GM19193 (cell line): ENCODE data around the gene FKBP7.
A peak's percentile ranks its signal among the peaks of the same experiment; 100 is the strongest.

Source experiments
- POLR2A ChIP-seq: IDR thresholded peaks from 4 replicates; pipeline ENCODE4 v1.6.1; 2011; ENCODE audit not compliant: insufficient read depth, insufficient read length; ENCODE audit errors: extremely low read depth

FKBP7 gene

DNA sequence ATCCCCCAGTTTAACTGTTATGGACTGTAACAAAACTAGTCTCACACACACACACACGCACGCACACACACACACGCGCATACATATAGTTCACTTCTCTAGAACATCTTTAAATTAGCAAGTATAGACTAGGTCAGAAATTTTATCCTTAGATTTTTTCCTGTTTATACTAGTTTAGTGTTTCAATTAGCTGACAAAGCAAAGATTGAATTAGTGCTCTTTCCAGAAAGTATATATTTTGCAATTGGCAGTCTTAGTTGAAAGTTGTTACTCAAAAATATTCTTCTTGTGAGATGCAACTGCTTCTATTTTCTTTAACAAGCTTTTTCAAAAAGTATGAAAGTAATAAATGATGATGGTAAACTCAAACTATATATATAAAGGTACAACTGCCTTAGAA lies 24.4 kb upstream of the FKBP7 start:
- TF ChIP-seq POLR2A, result no peak

DNA sequence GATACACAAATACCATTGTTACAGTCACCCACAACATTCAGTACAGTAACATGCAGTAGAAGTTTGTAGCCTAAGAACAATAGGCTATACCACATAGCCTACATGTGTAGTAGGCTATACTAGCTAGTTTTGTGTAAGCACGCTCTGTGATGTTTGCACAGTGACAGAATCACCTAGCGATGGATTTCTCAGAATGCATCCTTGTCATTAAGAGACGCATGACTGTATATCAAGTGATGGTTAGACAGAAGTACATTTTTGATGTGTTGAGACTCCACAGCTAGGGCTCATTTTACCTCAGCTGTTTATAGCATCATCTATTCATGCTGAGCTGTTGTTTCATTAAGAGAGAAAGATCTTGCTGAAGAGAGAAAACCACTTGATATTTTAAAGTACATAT lies 21.2 kb upstream of the FKBP7 start:
- no peak for TF ChIP-seq POLR2A

DNA sequence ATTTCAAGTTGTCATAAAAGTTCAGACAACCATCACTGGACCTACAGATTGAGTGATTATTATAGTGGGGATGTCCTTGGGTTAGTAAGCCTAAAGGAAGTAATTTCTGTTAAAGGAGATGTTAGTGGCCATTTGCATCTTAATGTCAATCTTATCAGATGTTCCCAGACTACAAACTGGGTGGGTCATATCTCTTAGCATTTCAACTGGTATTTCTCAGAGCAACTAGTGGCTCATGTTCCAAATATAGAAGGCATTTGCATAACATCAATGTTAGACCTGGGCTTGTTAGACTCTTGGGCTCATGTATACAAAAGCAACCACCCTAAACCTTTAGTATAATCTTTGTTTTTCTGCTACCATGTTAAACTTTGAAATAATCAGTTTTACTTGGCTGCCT lies 19.7 kb upstream of the FKBP7 start:
- TF ChIP-seq POLR2A, result no peak

DNA sequence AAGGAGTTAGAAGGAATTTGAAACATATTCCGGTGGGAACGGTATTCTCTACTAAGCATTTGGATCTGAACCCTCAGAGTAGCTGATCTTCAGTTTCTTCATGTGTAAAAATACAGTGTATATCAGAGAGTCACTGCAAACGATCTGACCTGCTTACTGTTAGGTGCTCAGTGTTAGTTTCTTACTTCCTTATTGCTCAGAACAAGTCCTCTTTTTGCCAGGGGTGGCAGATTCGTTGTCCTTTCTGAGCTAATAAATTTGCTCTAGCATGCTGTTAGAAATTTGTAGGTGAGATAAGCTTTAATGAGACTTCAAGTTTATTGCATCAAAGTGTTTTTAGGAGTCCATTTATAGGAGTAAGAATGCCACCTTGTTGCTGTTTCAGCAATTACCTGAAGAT lies 17.6 kb upstream of the FKBP7 start:
- no peak for TF ChIP-seq POLR2A

DNA sequence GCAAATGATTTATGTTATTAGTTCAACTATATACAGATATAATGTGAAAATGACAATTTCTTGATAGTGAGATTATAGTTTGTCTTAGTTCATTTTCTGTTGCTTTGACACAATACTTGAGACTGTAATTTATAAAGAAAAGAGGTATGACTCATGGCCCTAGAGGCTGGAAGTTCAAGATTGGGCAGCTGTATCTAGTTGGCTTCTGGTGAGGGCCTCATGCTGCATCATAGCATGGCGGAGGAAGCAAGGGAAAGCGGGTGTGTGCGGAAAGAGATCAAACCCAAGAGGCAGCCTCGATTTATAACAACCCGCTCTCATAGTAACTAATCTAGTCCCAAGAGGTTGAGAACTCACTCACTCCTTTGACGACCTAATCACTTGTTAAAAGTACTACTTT lies 13.2 kb upstream of the FKBP7 start:
- TF ChIP-seq POLR2A, result no peak

DNA sequence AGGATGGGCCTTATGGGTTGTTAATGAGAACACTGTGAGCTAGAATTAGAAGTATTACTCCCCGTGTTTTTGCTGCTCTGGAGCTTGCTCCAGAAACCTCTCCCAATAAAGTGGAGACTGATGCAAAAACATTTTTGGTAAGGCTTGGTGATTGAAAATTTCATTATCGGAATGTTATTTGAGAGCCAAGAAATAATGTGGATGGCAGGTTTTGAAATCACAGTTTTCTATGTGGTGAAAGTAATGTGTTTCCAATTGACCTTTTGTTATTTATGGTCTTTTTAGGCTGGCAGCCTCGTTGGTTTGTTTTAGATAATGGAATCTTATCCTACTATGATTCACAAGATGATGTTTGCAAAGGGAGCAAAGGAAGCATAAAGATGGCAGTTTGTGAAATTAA lies 7.0 kb upstream of the FKBP7 start:
- no peak for TF ChIP-seq POLR2A

DNA sequence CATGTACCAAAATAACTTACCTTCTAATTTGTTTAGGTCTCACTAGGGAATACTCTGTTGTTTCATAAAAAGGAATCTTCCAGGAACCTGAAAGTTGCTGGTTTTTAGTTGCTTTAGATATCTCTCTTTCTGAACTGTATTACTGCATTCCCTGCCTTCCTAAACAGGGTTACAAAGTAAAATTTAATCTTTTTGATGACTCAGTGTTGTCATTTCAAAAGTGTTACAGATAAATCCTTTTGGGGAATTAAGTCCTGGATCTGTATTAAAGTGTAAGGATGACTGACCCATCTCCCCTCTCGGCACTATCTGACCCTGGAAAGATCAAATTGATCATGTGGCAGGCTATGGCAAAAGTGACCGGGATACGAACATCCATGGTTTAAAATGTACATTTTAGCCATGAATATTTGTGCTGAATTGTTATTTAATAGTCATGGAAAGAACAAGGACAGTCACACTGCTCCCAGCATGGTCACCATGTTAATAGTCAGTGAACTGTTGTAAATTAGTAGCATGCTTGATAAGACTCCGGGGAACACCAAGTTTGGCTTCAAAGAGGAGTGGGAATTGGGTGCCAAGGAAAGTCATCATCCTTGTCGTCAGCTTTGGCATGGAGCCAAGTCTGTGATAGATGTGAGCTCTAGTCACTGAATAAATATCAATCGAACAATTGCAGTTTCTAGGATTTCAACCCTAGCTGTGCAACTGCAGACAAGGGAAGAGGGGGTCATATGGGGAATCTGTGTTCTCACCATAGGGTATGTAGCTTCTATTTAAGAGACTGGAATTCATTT lies 6.0 kb upstream of the FKBP7 start:
- TF ChIP-seq POLR2A, result no peak

DNA sequence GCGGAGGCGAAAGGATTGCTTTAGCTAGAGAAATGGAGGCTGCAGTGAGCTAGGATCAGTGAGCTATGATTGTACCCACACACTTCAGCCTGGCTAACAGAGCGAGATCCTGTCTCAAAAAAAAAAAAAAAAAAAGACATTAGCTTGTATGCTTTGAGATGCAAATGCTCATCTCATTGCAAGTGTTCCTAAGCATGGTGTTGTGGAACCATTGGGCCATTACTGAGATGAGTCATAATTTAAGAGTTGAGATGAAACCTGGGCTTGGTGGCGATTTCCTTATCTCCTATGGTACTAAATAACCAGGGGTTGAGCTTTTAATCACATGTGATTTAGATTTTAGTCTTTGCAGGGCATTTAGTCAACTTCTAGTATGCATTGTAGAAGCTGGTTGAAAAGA lies 4.0 kb upstream of the FKBP7 start:
- no peak for TF ChIP-seq POLR2A

DNA sequence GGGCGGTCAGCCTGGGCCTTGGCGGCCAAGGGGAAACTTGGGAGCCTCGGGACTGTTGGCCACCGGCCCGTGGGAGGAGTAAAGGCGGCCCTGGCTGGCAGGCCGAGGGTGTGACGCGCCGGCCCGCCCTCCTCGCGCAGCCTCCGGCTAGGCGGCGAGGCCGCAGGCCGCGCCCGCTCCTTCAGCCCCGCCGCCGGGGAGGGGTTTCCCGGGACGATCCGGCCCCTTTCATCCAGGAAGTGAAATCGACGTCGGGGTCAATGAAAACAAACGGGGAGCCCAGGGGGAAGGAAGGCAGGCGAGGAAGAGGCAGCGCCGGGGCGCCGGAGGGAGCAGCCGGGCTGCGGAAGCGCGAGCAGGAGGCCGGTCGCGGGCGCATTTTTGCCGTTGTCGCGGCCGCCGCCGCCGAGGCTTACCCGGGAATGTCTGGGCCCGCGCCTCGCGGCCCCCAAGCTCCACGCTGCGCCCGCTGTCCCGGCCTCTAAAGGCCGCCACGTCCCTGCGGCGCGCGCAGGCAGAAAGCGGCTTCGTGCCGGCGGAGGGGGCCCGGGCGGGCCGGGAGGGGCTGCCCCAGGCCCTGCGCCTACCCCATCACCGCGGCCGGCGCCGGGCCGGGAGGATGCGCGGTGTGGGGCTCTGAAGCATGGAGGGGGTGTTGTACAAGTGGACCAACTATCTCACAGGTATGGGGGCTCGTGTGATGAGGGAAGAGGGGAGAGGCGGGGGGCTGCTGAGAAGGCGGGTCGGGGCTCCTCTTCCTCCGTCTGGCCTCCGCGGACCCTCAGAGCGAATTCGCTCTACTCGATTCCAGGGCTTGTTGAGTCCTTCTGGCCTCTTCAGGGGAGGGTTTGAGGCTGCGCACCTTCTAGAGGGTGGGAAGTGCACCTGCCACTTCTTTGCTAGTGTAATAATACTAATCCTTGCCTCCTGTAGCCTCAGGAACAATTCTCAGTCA lies 2.1 kb upstream of the FKBP7 start, which contains the start of gene PLEKHA3:
Gene PLEKHA3, plus strand, starts transcription at position 231 of the 955 bp plus-strand sequence. Its CDS starts 413 bp downstream, at position 644.
- TF ChIP-seq POLR2A, result peak; percentile 65

DNA sequence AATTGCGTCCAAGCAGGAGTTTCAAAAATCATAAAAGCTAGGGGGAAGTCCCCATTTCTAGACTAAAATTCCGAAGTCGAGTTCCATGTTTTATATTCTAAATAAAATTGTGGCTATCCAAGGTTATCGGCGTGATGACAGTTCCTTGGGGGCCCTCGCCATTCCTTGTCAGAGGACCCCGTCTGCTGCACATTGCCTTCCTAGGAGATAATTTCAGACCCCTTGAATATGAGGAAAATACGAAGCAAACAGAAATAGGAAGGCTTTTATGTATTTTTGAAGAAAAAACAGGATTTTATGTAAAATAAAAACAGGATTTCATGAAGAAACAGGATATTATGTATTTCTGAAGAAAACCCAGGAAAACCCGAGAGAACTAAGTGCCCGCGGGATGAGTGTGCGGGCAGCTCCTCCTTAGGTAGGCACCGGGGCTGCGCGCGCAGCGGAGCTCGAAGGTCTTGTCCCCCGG lies 1.4 kb upstream of the FKBP7 start:
- TF ChIP-seq POLR2A, result no peak

DNA sequence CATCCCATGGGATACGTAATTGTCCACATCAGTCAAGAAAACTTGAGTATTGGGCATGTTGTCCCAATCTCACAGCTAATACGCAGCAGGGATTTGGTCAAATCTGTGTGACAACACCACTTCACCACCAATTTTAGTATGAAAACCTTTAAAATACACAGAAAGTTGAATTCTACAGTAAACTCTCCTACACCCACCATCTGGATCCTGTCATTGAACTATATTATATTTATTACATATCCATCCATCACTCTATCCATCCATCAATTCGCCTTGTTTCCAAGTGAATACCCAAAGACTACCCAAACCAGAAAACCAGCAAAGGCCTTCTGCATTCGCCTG lies 846 bp upstream of the FKBP7 start:
- no peak for TF ChIP-seq POLR2A

DNA sequence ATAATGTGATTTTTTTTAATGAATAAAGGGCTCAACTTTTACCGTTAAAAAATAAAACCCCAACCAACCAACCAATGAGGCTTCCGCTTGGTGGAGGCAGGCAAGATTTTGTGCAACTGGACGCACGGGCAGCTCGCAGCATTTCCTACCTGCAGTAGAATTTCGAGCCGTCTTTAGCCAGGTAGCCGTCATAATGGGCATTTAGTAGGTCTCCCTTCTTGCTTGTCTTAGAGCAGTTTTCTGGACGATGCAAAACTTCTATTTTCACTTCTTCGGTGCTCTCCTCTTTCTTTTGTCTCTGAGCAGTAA lies 316 bp downstream of the FKBP7 start:
- no peak for TF ChIP-seq POLR2A

DNA sequence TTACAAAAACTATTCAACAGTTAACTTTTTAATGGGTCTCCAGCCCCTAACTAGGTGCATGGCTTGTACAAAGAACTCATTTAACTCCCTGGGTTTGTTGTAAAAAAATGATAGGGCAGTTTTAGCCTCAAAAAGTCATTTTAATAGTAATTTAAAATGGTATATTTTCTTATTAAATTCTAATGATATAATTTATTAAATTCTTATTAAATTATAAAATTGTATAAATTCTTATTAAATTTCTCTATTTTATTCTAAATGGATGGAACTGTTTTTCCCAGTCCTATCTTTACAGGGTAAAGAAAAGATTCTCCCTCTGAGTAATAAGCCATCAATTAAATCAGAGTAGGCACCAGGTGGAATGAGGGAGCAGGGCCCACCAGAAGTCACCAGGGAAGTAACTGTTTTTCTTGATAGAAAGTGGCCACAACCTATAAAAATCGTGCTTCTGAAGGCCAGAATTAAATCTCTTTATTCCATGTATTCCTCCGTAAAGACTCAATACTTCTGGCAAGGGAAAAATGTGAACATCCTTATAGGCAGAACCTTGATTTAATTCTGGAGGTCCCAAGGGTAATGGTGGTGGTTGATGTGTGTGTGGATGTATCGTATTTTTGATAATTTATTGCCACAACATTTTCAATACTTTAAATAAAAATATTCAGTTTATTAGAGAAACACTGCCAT lies 814 bp downstream of the FKBP7 start:
- no peak for TF ChIP-seq POLR2A

DNA sequence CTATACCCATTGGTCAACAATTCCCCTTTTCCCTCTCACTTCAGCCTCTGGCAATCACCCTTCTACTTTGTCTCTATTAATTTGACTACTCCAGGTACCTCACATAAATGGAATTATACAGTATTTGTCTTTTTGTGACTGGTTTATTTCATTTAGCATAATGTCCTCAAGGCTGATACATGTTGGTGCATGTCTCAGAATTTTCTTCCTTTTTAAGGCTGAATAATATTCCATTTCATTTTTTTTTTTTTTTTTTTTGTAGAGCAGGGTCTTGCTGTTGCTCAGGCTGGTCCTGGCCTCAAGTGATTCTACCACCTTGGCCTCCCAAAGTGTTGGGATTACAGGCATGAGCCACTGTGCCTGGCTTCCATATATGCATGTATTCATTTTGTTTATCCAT lies 1.9 kb downstream of the FKBP7 start:
- no peak for TF ChIP-seq POLR2A

DNA sequence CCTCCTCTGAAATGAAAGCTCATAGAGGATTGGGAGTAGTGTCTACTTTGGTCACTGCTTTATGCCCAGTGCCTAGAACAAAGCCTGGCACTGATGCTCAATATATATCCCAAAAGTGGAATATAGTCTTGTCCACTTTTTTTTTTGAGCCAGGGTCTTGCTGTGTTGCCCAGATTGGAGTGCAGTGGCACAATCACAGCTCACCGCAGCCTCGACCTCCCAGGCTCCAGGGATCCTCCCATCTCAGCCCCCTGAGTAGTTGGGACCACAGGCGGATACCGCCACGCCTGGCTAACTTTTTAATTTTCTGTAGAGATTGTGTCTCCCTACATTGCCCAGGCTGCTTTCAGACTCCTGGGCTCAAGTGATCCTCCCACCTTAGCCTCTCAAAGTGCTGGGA lies 3.8 kb downstream of the FKBP7 start:
- TF ChIP-seq POLR2A, result no peak
